Karpas-422 (cell line): ENCODE measurements around the gene DNAJA4. TPM values are rescaled to one million over a fixed set of nuclear protein-coding genes. Genes with fewer than 3 reads are reported as not detected.

ENCODE experiments used
- DNase-seq: peaks from one replicate; pipeline ENCODE4 v3.0.0-alpha.2; 2015
- H2AFZ ChIP-seq: fragments of 200-600 bp; sonication (generic); 2 replicates; pipeline ENCODE4 v1.6.1; 2014; ENCODE audit warnings: antibody characterized with exemption, low read length, mixed read lengths
- H3K27ac ChIP-seq: fragments of 200-600 bp; sonication (generic); 2 replicates; pipeline ENCODE4 v1.5.1; 2014; ENCODE audit warnings: mild to moderate bottlenecking, low read length, moderate library complexity
- H3K27me3 ChIP-seq: fragments of 200-600 bp; sonication (generic); 2 replicates; pipeline ENCODE4 v1.6.1; 2014; ENCODE audit warnings: low read length, mixed read lengths
- H3K36me3 ChIP-seq: fragments of 200-600 bp; sonication (generic); 2 replicates; pipeline ENCODE4 v1.6.1; 2014; ENCODE audit warnings: low read length, mixed read lengths; ENCODE audit not compliant: insufficient read depth
- H3K4me1 ChIP-seq: fragments of 200-600 bp; sonication (generic); 2 replicates; pipeline ENCODE4 v1.6.1; 2014; ENCODE audit warnings: mild to moderate bottlenecking, low read length, mixed read lengths
- H3K4me2 ChIP-seq: fragments of 200-600 bp; sonication (generic); 2 replicates; pipeline ENCODE4 v1.6.1; 2014; ENCODE audit warnings: low read length, low read depth, mild to moderate bottlenecking; ENCODE audit not compliant: poor library complexity, severe bottlenecking
- H3K4me3 ChIP-seq: fragments of 200-600 bp; sonication (generic); 2 replicates; pipeline ENCODE4 v1.5.1; 2014; ENCODE audit warnings: mild to moderate bottlenecking, antibody characterized with exemption, low read length, mixed read lengths
- H3K79me2 ChIP-seq: fragments of 200-600 bp; sonication (generic); 2 replicates; pipeline ENCODE4 v1.6.1; 2014; ENCODE audit warnings: mild to moderate bottlenecking, low read length, mixed read lengths
- H3K9ac ChIP-seq: fragments of 200-600 bp; sonication (generic); 2 replicates; pipeline ENCODE4 v1.6.0; 2014; ENCODE audit warnings: low read length
- H3K9me2 ChIP-seq: fragments of 200-600 bp; sonication (generic), shearing (Covaris generic); replicated peaks from 2 replicates; pipeline ENCODE4 v1.6.0; 2014; ENCODE audit warnings: mild to moderate bottlenecking, low read length, moderate library complexity; ENCODE audit not compliant: insufficient read depth
- H3K9me3 ChIP-seq: fragments of 300-700, 200-600 bp; sonication (generic); 2 replicates; pipeline ENCODE4 v1.6.1; 2014; ENCODE audit warnings: low read length, mixed read lengths
- H4K20me1 ChIP-seq: fragments of 200-600 bp; sonication (generic); 2 replicates; pipeline ENCODE4 v1.6.1; 2014; ENCODE audit warnings: mild to moderate bottlenecking, antibody characterized with exemption, low read length, low read depth; ENCODE audit not compliant: insufficient read depth
- total RNA-seq: library from RNA; depleted of rRNA; stranded (reverse); fragments of >200 nt; shearing (Covaris generic); gene quantifications from 2 replicates; pipeline ENCODE4 v1.2.3, GENCODE V29; 2014; ENCODE audit warnings: low replicate concordance; rRNA removed

Gene DNAJA4
- total RNA-seq: not detected in 2 replicates

DNA sequence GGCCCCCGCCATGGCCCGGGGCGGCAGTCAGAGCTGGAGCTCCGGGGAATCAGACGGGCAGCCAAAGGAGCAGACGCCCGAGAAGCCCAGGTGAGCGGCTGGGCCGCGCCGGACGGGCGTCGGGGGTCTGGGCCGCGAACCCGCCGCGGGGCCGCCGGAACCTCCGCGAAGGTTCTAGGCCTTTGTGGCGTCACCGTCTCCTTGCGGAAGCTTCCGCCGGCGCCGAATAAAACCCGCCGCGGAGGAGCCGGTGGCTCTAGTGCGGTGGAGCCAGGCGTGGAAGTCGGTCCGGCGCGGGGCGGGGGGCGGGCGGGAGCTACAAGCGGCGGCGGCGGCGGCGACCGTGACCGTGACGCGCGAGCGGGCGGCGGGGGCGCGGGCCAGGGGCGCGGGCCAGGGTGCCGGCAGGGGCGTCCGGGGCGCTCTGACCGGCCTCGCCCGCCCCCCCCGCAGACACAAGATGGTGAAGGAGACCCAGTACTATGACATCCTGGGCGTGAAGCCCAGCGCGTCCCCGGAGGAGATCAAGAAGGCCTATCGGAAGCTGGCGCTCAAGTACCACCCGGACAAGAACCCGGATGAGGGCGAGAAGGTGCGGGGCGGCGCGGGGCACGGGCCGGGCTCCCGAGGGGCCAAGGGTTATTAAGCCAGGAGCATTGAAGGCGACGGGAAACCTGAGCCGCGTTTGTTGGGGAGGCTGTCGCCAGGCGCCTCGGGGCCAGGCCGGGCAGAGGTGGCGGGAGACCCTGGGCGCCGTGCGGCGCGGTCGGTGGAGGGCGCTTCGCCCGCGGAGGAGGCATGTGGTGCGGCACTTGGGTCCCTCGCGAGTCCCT is at the start of gene DNAJA4:
Gene DNAJA4 (plus strand): TSS at position 259 of the 833 bp plus-strand sequence. CDS start 202 bp downstream, at position 461.
- H3K27me3 ChIP-seq: no peaks in the 10 kb centered on the region
- no peaks in the 10 kb centered on the region for H3K36me3 ChIP-seq
- H3K9ac ChIP-seq: no peak within 1 kb of the TSS
- H3K79me2 ChIP-seq: no peaks in the 10 kb centered on the region
- DNase-seq: no peak
- no peak within 1 kb of the TSS for H3K4me3 ChIP-seq
- no peak within 1 kb of the TSS for H3K27ac ChIP-seq
- H3K4me1 ChIP-seq: no peaks in the 10 kb centered on the region
- 0 out of 2 replicates have a peak, but pooled peaks cover 5% of the 10 kb centered on the region for H4K20me1 ChIP-seq
- H3K4me2 ChIP-seq: no peak within 1 kb of the TSS
- no peaks in the 10 kb centered on the region for H3K9me3 ChIP-seq
- no peaks in the 10 kb centered on the region for H3K9me2 ChIP-seq
- H2AFZ ChIP-seq: no peak within 1 kb of the TSS

GRCh38 chr15:78216276-78217104 is 47.9 kb upstream of the DNAJA4 start:
- DNase-seq: no peak
- Histone ChIP-seq H3K4me2 (no peak overlapping the region), H2AFZ (no peak overlapping the region), H3K9me3 (no peaks in the 10 kb centered on the region), H3K27ac (no peak overlapping the region), H3K4me3 (no peak overlapping the region), H3K9me2 (no peaks in the 10 kb centered on the region), H3K9ac (no peak overlapping the region), H4K20me1 (no peaks in the 10 kb centered on the region), H3K4me1 (peaks cover 6% of the 10 kb centered on the region; the same call in 1 of the 2 replicates), H3K79me2 (no peaks in the 10 kb centered on the region), H3K36me3 (no peaks in the 10 kb centered on the region), H3K27me3 (no peaks in the 10 kb centered on the region)

- H3K9ac ChIP-seq: no peak overlapping the region
- H3K9me2 ChIP-seq: no peaks in the 10 kb centered on the region
- H3K4me1 ChIP-seq: peaks cover 6% of the 10 kb centered on the region; the same call in 1 of the 2 replicates
- DNase-seq: no peak
- no peak overlapping the region for H2AFZ ChIP-seq
- H3K27ac ChIP-seq: no peak overlapping the region
- no peak overlapping the region for H3K4me2 ChIP-seq
- H3K36me3 ChIP-seq: no peaks in the 10 kb centered on the region
- H3K27me3 ChIP-seq: no peaks in the 10 kb centered on the region
- H3K4me3 ChIP-seq: no peak overlapping the region
- no peaks in the 10 kb centered on the region for H3K79me2 ChIP-seq
- H3K9me3 ChIP-seq: no peaks in the 10 kb centered on the region
- H4K20me1 ChIP-seq: no peaks in the 10 kb centered on the region
Observed at GRCh38 chr15:78220713-78221112, 43.6 kb upstream of the DNAJA4 start.

GRCh38 chr15:78222745-78223395 is 41.5 kb upstream of the DNAJA4 start:
- no peak for DNase-seq
- Histone ChIP-seq H3K9me3 (no peaks in the 10 kb centered on the region), H3K9ac (no peak overlapping the region), H2AFZ (no peak overlapping the region), H3K4me1 (peaks cover 6% of the 10 kb centered on the region; the same call in 1 of the 2 replicates), H3K27me3 (no peaks in the 10 kb centered on the region), H3K4me3 (no peak overlapping the region), H3K79me2 (no peaks in the 10 kb centered on the region), H3K9me2 (no peaks in the 10 kb centered on the region), H4K20me1 (no peaks in the 10 kb centered on the region), H3K27ac (no peak overlapping the region), H3K4me2 (no peak overlapping the region), H3K36me3 (no peaks in the 10 kb centered on the region)

- Histone ChIP-seq H3K4me1 (peaks cover 6% of the 10 kb centered on the region; the same call in 1 of the 2 replicates), H3K36me3 (no peaks in the 10 kb centered on the region), H3K79me2 (no peaks in the 10 kb centered on the region), H3K9me2 (no peaks in the 10 kb centered on the region), H3K9ac (no peak overlapping the region), H3K9me3 (no peaks in the 10 kb centered on the region), H2AFZ (no peak overlapping the region), H3K4me2 (no peak overlapping the region), H3K27ac (no peak overlapping the region), H3K27me3 (no peaks in the 10 kb centered on the region), H3K4me3 (no peak overlapping the region), H4K20me1 (no peaks in the 10 kb centered on the region)
- DNase-seq: no peak
Observed at GRCh38 chr15:78223396-78224022, 40.9 kb upstream of the DNAJA4 start.

GRCh38 chr15:78224023-78224411 is 40.3 kb upstream of the DNAJA4 start:
- no peak overlapping the region for H2AFZ ChIP-seq
- H3K9ac ChIP-seq: no peak overlapping the region
- no peaks in the 10 kb centered on the region for H3K9me3 ChIP-seq
- DNase-seq: no peak
- H3K9me2 ChIP-seq: no peaks in the 10 kb centered on the region
- no peak overlapping the region for H3K4me3 ChIP-seq
- no peaks in the 10 kb centered on the region for H4K20me1 ChIP-seq
- no peak overlapping the region for H3K4me2 ChIP-seq
- H3K4me1 ChIP-seq: peaks cover 6% of the 10 kb centered on the region; the same call in 1 of the 2 replicates
- H3K36me3 ChIP-seq: no peaks in the 10 kb centered on the region
- no peaks in the 10 kb centered on the region for H3K79me2 ChIP-seq
- no peaks in the 10 kb centered on the region for H3K27me3 ChIP-seq
- no peak overlapping the region for H3K27ac ChIP-seq

GRCh38 chr15:78225783-78226541 is 38.4 kb upstream of the DNAJA4 start:
- Histone ChIP-seq H3K27me3 (no peaks in the 10 kb centered on the region), H3K9ac (no peak overlapping the region), H3K9me2 (no peaks in the 10 kb centered on the region), H3K9me3 (no peaks in the 10 kb centered on the region), H2AFZ (no peak overlapping the region), H3K4me1 (no peaks in the 10 kb centered on the region), H3K27ac (no peak overlapping the region), H3K36me3 (no peaks in the 10 kb centered on the region), H3K79me2 (no peaks in the 10 kb centered on the region), H3K4me3 (no peak overlapping the region), H3K4me2 (no peak overlapping the region), H4K20me1 (no peaks in the 10 kb centered on the region)
- DNase-seq: no peak
